Astrocyte (in vitro differentiated cells and primary cell): ENCODE data around the gene PXDN. TPM values are rescaled to one million over a fixed set of nuclear protein-coding genes. Genes with fewer than 3 reads are reported as not detected.

Experiments used
- DNase-seq: peaks from one replicate; pipeline ENCODE4 v3.0.0-alpha.2; 2010; ENCODE audit warnings: low read depth
- FAIRE-seq: peaks from 2 replicates; lab custom pipeline; 2011; peaks lifted over from hg19 to GRCh38; lab: Jason Lieb, UNC
- H2AFZ ChIP-seq: 2 replicates; pipeline ENCODE4 v1.6.0; 2012; ENCODE audit warnings: low read depth, low read length, inconsistent platforms
- H3K27ac ChIP-seq: 2 replicates; pipeline ENCODE4 v1.5.1; 2011; ENCODE audit warnings: low read depth, low read length, inconsistent platforms
- H3K27me3 ChIP-seq: 2 replicates; pipeline ENCODE4 v1.6.0; 2011; ENCODE audit warnings: low read length, inconsistent platforms; ENCODE audit not compliant: insufficient read depth
- H3K36me3 ChIP-seq: 2 replicates; pipeline ENCODE4 v1.5.1; 2011; ENCODE audit warnings: low read length, inconsistent platforms; ENCODE audit not compliant: insufficient read depth
- H3K4me1 ChIP-seq: 2 replicates; pipeline ENCODE4 v1.5.1; 2011; ENCODE audit warnings: low read length, inconsistent platforms; ENCODE audit not compliant: insufficient read depth
- H3K4me2 ChIP-seq: 2 replicates; pipeline ENCODE4 v1.6.0; 2012; ENCODE audit warnings: low read length, inconsistent platforms
- H3K4me3 ChIP-seq: 2 replicates; pipeline ENCODE4 v1.5.1; 2011; ENCODE audit warnings: low read depth, mild to moderate bottlenecking, low read length, inconsistent platforms; ENCODE audit not compliant: insufficient read depth
- H3K79me2 ChIP-seq: 2 replicates; pipeline ENCODE4 v1.6.0; 2012; ENCODE audit warnings: mild to moderate bottlenecking, low read length, inconsistent platforms; ENCODE audit not compliant: insufficient read depth
- H3K9ac ChIP-seq: 2 replicates; pipeline ENCODE4 v1.6.0; 2012; ENCODE audit warnings: mild to moderate bottlenecking, low read length, inconsistent platforms
- H3K9me3 ChIP-seq: 2 replicates; pipeline ENCODE4 v1.5.1; 2012; ENCODE audit warnings: low read depth, mild to moderate bottlenecking, low read length, inconsistent platforms; ENCODE audit not compliant: insufficient read depth
- H4K20me1 ChIP-seq: 2 replicates; pipeline ENCODE4 v1.6.0; 2012; ENCODE audit warnings: low read length, inconsistent platforms; ENCODE audit not compliant: insufficient read depth
- H3K27ac Mint-ChIP-seq: one replicate; pipeline ENCODE4 v1.8.0; 2021; ENCODE audit warnings: mild to moderate bottlenecking, mixed read lengths; ENCODE audit not compliant: unreplicated experiment
- H3K27me3 Mint-ChIP-seq: one replicate; pipeline ENCODE4 v1.8.0; 2021; ENCODE audit warnings: low read depth, mixed read lengths; ENCODE audit not compliant: unreplicated experiment
- H3K36me3 Mint-ChIP-seq: one replicate; pipeline ENCODE4 v1.8.0; 2021; ENCODE audit warnings: low read depth, mixed read lengths; ENCODE audit not compliant: unreplicated experiment
- H3K4me1 Mint-ChIP-seq: one replicate; pipeline ENCODE4 v1.8.0; 2021; ENCODE audit warnings: low read depth, mixed read lengths; ENCODE audit not compliant: unreplicated experiment
- H3K4me3 Mint-ChIP-seq: one replicate; pipeline ENCODE4 v1.8.0; 2021; ENCODE audit warnings: mild to moderate bottlenecking, moderate library complexity, mixed read lengths; ENCODE audit not compliant: unreplicated experiment
- H3K9me3 Mint-ChIP-seq: one replicate; pipeline ENCODE4 v1.8.0; 2021; ENCODE audit warnings: mild to moderate bottlenecking, mixed read lengths; ENCODE audit not compliant: unreplicated experiment
- CTCF ChIP-seq: IDR thresholded peaks from 2 replicates; pipeline ENCODE4 v1.5.1; 2011; ENCODE audit warnings: low read depth, mild to moderate bottlenecking, inconsistent platforms, low read length, moderate library complexity; ENCODE audit not compliant: insufficient read depth
- EZH2 ChIP-seq: IDR thresholded peaks from 2 replicates; pipeline ENCODE4 v1.6.1; 2012; ENCODE audit warnings: mild to moderate bottlenecking, low read length, inconsistent platforms; ENCODE audit not compliant: insufficient read depth
- total RNA-seq: library from RNA; stranded (reverse); gene quantifications from 2 replicates; pipeline ENCODE4 v1.2.1, GENCODE V29; 2021

Gene PXDN
- total RNA-seq, 1 donor from 2014 or later = 417 TPM

GRCh38 chr2:1625281-1626001 lies 118.9 kb downstream of the PXDN start:
- peak overlapping the region; percentile 45 for H3K9ac ChIP-seq
- FAIRE-seq (no peak), DNase-seq (peak; percentile 90)
- Mint-ChIP-seq H3K27ac (peak overlapping the region; percentile 16), H3K36me3 (peaks cover 22% of the 10 kb centered on the region), H3K4me1 (peaks cover 15% of the 10 kb centered on the region), H3K4me3 (no peak overlapping the region), H3K9me3 (peaks cover 9% of the 10 kb centered on the region), H3K27me3 (peaks cover 4% of the 10 kb centered on the region)
- no peaks in the 10 kb centered on the region for H3K27me3 ChIP-seq
- H3K27ac ChIP-seq = peak overlapping the region; percentile 66
- no peaks in the 10 kb centered on the region for H3K9me3 ChIP-seq
- no peaks in the 10 kb centered on the region for H4K20me1 ChIP-seq
- no peak overlapping the region for H3K4me3 ChIP-seq
- H3K36me3 ChIP-seq = peaks cover 13% of the 10 kb centered on the region
- H2AFZ ChIP-seq = no peak overlapping the region
- no peak for TF ChIP-seq CTCF
- TF ChIP-seq EZH2 = no peak
- peak overlapping the region; percentile 56 for H3K4me2 ChIP-seq
- H3K4me1 ChIP-seq = peaks cover 17% of the 10 kb centered on the region
- no peaks in the 10 kb centered on the region for H3K79me2 ChIP-seq

- peaks cover under 1% of the 10 kb centered on the region for H3K36me3 ChIP-seq
- H3K27me3 ChIP-seq = no peaks in the 10 kb centered on the region
- H3K4me3 ChIP-seq = no peak overlapping the region
- H3K9me3 Mint-ChIP-seq = peaks cover 6% of the 10 kb centered on the region
- peaks cover 8% of the 10 kb centered on the region for H3K36me3 Mint-ChIP-seq
- peaks cover 17% of the 10 kb centered on the region for H3K4me1 ChIP-seq
- no peak overlapping the region for H3K4me2 ChIP-seq
- peaks cover 15% of the 10 kb centered on the region for H3K4me1 Mint-ChIP-seq
- no peaks in the 10 kb centered on the region for H4K20me1 ChIP-seq
- H3K27ac Mint-ChIP-seq = no peak overlapping the region
- H3K27me3 Mint-ChIP-seq = peaks cover 4% of the 10 kb centered on the region
- no peak overlapping the region for H3K4me3 Mint-ChIP-seq
- TF ChIP-seq CTCF (no peak), EZH2 (no peak)
- no peak overlapping the region for H2AFZ ChIP-seq
- no peaks in the 10 kb centered on the region for H3K9me3 ChIP-seq
- no peak overlapping the region for H3K9ac ChIP-seq
- no peaks in the 10 kb centered on the region for H3K79me2 ChIP-seq
- no peak overlapping the region for H3K27ac ChIP-seq
- DNase-seq (no peak), FAIRE-seq (no peak)
Measured at GRCh38 chr2:1623906-1624445, 120.3 kb downstream of the PXDN start.
